ENCODE results near the gene CYP26A1.
"Not testable (repeated sequence)": the region's sequence is repeated elsewhere in the genome, so short reads cannot be mapped to it uniquely, and the experiment has no call there.

The CYP26A1 gene

GRCh38 chr10:93080350-93081046, 6.8 kb downstream of the CYP26A1 start:
- DNase-seq (ENCODE audit: low read depth, low spot score): peak; percentile 83

- DNase-seq (ENCODE audit: low read depth, low spot score): no peak
These were observed 7.6 kb downstream of the CYP26A1 start for GRCh38 chr10:93081318-93081717.

GRCh38 chr10:93081834-93082233, 8.1 kb downstream of the CYP26A1 start:
- peak; percentile 73 for DNase-seq (ENCODE audit: low read depth, low spot score)

- no peak for DNase-seq (ENCODE audit: low read depth, low spot score)
These were observed 10.2 kb downstream of the CYP26A1 start for GRCh38 chr10:93083743-93084539.

GRCh38 chr10:93085272-93085859, 11.7 kb downstream of the CYP26A1 start:
- DNase-seq (ENCODE audit: low read depth, low spot score): no peak

GRCh38 chr10:93086289-93086688, 12.6 kb downstream of the CYP26A1 start:
- DNase-seq (ENCODE audit: low read depth, low spot score): no peak

- no peak for DNase-seq (ENCODE audit: low read depth, low spot score)
These were observed 14.2 kb downstream of the CYP26A1 start for GRCh38 chr10:93087846-93088245.

- DNase-seq (ENCODE audit: low read depth, low spot score): no peak
These were observed 14.8 kb downstream of the CYP26A1 start for GRCh38 chr10:93088466-93088865.

GRCh38 chr10:93090619-93091018, 16.9 kb downstream of the CYP26A1 start:
- no peak for DNase-seq (ENCODE audit: low read depth, low spot score)

- no peak for DNase-seq (ENCODE audit: low read depth, low spot score)
These were observed 18.3 kb downstream of the CYP26A1 start for GRCh38 chr10:93091960-93092359.

GRCh38 chr10:93095225-93095624, 21.5 kb downstream of the CYP26A1 start:
- no peak for DNase-seq (ENCODE audit: low read depth, low spot score)

- no peak for DNase-seq (ENCODE audit: low read depth, low spot score)
These were observed 23.2 kb downstream of the CYP26A1 start for GRCh38 chr10:93096901-93097300.

GRCh38 chr10:93097386-93097785, 23.7 kb downstream of the CYP26A1 start:
- DNase-seq (ENCODE audit: low read depth, low spot score): no peak

GRCh38 chr10:93098816-93099215, 25.1 kb downstream of the CYP26A1 start:
- DNase-seq (ENCODE audit: low read depth, low spot score): no peak

- no peak for DNase-seq (ENCODE audit: low read depth, low spot score)
These were observed 26.0 kb downstream of the CYP26A1 start for GRCh38 chr10:93099670-93100069.

- DNase-seq (ENCODE audit: low read depth, low spot score): not testable (repeated sequence)
These were observed 27.5 kb downstream of the CYP26A1 start for GRCh38 chr10:93101148-93101547.

- no peak for DNase-seq (ENCODE audit: low read depth, low spot score)
These were observed 30.3 kb downstream of the CYP26A1 start for GRCh38 chr10:93103953-93104352.

- DNase-seq (ENCODE audit: low read depth, low spot score): peak; percentile 47
These were observed 33.0 kb downstream of the CYP26A1 start for GRCh38 chr10:93106631-93107072.

- no peak for DNase-seq (ENCODE audit: low read depth, low spot score)
These were observed 36.9 kb downstream of the CYP26A1 start for GRCh38 chr10:93110472-93111146.

GRCh38 chr10:93113042-93113441, 39.3 kb downstream of the CYP26A1 start:
- DNase-seq (ENCODE audit: low read depth, low spot score): no peak

GRCh38 chr10:93115661-93116383, 42.1 kb downstream of the CYP26A1 start:
- peak; percentile 59 for DNase-seq (ENCODE audit: low read depth, low spot score)
